Mucosa of rectum (tissue), 2 donors: ENCODE data around the gene NLN.
A peak's percentile ranks its signal among the peaks of the same experiment; 100 is the strongest.

Experiments
- H3K27ac ChIP-seq, 2 donors: one replicate each; pipeline ENCODE4 v1.7.0; 2013; ENCODE audit warnings: inconsistent platforms in 2 of 2, low read depth in 2 of 2, low read length in 2 of 2
- H3K27me3 ChIP-seq, 2 donors: one replicate each; pipeline ENCODE4 v1.7.0; 2013; ENCODE audit warnings: low read length in 2 of 2; ENCODE audit not compliant: control insufficient read depth in 2 of 2, insufficient read depth in 2 of 2
- H3K36me3 ChIP-seq, 2 donors: one replicate each; pipeline ENCODE4 v1.7.0; 2013; ENCODE audit warnings: low read length in 2 of 2; ENCODE audit not compliant: control insufficient read depth in 2 of 2, insufficient read depth in 2 of 2
- H3K4me1 ChIP-seq, 2 donors: one replicate each; pipeline ENCODE4 v1.7.0; 2013; ENCODE audit warnings: low read length in 2 of 2, mild to moderate bottlenecking in 1 of 2; ENCODE audit not compliant: control insufficient read depth in 2 of 2, insufficient read depth in 2 of 2
- H3K4me3 ChIP-seq, 2 donors: one replicate each; pipeline ENCODE4 v1.7.0; 2013; ENCODE audit warnings: low read length in 2 of 2
- H3K9ac ChIP-seq, 2 donors: one replicate each; pipeline ENCODE4 v1.7.0; 2013; ENCODE audit warnings: low read length in 2 of 2, low read depth in 1 of 2, mild to moderate bottlenecking in 1 of 2
- H3K9me3 ChIP-seq, 2 donors: one replicate each; pipeline ENCODE4 v1.7.0; 2013; ENCODE audit warnings: low read length in 2 of 2; ENCODE audit not compliant: control insufficient read depth in 2 of 2
- donor health status: healthy.
- donor health status: Normal muscosa, but diverticular disease.

The NLN gene

DNA sequence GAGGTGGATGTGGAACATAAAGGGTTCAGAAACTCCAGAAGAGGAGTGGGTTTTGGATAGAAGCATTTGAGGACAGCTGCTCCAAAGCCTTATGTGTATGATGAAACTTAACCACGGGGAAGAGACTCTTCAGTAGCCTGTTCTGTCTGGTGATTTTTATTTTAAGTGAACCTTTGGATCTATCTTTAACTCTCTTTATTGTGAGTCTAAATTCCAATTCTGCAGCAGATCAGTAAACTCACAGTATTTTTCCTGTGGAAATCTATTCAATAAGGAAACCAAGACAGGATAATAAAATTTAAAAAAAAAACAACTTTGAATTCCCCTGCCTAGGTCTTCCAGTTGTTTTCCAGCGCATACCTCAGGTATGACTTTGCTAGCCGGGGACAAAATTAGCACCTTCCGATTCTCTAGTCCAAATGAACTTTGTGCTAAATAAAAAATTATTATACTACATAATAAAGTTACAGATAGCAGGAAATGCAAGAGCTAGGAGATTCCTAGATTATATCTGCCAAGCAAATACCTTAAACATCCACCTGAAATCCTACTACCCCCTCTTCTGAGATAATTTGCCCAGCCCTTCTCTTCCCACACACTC lies 101.9 kb downstream of the NLN start:
- no peak overlapping the region for H3K4me3 ChIP-seq
- peaks cover 16 to 29% of the 10 kb centered on the region in 2 donors for H3K4me1 ChIP-seq
- no peaks in the 10 kb centered on the region for H3K9me3 ChIP-seq
- H3K27ac ChIP-seq = peak overlapping the region; percentile 59 to 78
- no peaks in the 10 kb centered on the region for H3K27me3 ChIP-seq
- no peak overlapping the region for H3K9ac ChIP-seq
- no peaks in the 10 kb centered on the region for H3K36me3 ChIP-seq

DNA sequence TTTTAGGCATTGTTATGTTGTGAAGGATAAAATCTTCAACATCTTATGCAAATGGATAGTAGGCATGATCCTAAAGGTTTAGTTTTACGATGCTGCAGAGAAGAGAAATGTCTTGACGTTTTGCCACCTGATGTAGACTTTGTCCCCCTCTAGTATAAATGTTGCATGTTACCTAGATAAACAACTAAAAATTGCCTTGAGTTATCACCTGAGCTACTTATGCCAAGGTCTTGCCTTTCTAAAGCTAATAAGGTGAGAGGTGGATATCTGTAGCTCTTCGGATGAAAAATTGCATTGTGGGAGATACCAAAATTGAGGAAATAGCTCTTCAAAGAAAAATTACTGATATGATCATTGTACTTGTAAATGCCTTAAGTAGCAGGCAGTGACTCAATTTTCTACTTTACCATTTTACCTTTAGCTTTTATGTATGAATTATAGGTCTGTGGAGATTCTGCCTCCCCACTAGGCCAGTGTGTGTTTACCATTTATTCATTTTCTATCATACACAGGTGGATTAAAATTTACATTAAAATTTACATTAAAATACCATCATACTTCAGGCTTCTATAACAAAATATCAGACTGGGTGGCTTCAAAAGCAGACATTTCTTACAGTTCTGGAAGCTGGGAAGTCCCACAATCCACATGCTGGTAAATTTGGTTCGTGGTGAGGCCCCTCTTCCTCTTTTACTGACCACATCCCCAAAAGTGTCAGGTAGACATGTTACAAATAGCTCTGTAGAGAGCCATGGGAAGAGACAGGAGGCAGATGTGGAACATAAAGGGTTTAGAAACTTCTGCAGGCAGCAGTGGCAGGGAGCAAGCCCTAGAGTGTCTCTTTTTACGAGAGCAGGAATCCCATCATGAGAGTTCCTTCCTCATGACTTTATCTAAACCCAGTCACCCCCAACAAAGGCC lies 103.7 kb downstream of the NLN start:
- H3K27me3 ChIP-seq = no peaks in the 10 kb centered on the region
- no peak overlapping the region for H3K27ac ChIP-seq
- no peaks in the 10 kb centered on the region for H3K36me3 ChIP-seq
- no peak overlapping the region for H3K9ac ChIP-seq
- H3K4me3 ChIP-seq = no peak overlapping the region
- H3K9me3 ChIP-seq = no peaks in the 10 kb centered on the region
- peaks cover 11 to 24% of the 10 kb centered on the region in 2 donors for H3K4me1 ChIP-seq

DNA sequence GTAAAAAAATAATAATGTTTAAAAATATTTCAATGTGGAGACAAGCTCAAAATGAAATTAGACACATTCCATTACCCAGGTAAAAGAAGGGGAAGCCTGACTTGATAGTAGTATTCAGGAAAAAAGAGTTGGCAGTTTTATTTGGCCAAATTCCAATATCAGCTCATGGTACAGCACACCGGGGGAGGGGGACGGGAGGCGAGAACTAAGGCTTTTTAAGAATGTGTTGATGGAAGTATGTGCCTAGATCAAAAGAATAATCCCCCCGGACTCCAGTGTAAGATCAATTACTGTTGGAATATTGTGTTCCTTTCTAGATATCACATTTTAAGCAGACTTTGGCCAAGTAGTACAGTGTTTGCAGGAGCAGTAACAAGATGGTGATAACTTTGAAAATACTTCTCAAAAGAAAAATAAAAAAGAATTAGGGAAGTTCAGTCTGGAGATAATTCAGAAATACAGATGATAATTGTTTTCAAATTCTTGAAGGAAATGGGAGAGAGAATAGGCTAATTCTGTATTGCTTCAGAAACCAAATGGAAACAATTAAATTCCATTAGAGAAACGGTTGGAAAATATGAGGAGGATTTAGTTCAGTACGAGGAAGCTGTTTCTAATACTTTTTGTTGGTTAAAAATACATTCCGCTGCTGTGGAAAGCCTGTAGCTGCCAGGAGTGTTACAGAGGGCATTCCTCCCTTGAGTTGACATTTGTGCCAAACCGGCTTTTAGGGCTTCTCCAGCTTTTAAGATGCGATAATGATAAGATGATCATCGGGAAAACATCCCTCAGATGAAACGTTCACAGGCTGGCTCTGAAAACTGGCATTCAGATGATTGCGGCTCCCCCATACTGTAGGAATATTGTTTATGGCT lies 106.3 kb downstream of the NLN start:
- Histone ChIP-seq H3K27ac (no peak overlapping the region), H3K36me3 (no peaks in the 10 kb centered on the region), H3K4me3 (no peak overlapping the region), H3K9me3 (no peaks in the 10 kb centered on the region), H3K27me3 (no peaks in the 10 kb centered on the region), H3K4me1 (peaks cover 7 to 20% of the 10 kb centered on the region in 2 donors), H3K9ac (no peak overlapping the region)

DNA sequence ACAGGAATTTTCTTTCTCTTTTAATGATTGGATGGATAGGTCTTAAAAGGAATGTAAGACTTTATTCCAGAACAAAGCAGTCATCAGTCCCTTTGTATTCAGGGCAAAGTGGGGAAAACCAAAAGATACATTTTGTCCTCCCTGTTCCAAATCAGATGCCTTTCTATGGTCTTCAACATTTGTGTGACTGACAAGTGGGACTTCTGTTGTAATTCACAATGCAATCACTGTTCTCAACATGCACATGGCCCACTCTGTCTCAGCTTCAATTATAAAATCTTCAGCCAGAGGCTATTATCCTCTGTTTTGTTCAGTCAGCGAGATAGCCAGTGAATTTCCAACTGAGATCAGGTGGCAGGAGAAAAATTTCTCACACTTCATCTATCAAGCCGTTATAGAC lies 108.9 kb downstream of the NLN start:
- Histone ChIP-seq H3K27me3 (no peaks in the 10 kb centered on the region), H3K4me3 (no peak overlapping the region), H3K4me1 (peaks cover 0 to 4% of the 10 kb centered on the region in 2 donors), H3K9ac (no peak overlapping the region), H3K9me3 (no peaks in the 10 kb centered on the region), H3K36me3 (no peaks in the 10 kb centered on the region), H3K27ac (no peak overlapping the region)

DNA sequence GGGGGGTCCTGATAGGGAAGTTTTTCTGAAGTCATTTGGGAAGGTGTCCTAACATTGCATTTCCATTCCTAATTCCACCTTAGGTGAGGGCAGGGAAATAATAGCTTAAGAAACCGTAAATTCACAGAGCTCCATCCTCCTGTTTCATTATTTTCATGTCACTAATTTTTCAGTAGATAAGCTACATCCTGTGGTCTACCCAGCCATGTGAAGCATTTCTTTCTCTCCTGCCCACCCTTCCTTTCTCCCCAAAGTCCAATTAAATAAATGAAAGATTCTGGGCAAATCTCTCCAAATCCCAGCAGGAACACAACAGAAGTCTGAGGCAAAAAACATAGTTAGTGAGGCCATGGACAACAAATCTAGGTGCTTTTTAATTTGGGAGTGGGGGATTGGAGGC lies 109.3 kb downstream of the NLN start:
- no peak overlapping the region for H3K27ac ChIP-seq
- no peak overlapping the region for H3K9ac ChIP-seq

DNA sequence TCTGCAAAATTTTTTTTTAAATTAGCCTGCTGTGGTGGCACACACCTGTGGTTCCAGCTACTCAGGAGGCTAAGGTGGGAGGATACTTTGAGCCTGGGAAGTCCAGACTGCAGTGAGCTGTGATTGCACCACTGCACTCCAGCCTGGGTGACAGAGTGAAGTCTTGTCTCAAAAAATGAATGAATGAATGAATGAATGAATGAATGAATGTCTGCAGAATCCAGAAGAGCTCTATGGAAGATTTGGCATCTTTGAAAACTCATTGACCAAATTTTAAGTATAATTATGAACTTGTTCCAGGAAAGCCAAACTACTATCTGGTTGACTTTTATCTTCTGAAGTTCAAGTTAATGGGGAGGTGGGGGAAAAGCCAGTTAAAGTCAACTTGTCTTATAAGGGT lies 110.1 kb downstream of the NLN start:
- no peaks in the 10 kb centered on the region for H3K27me3 ChIP-seq
- H3K4me3 ChIP-seq = no peak overlapping the region
- H3K9me3 ChIP-seq = no peaks in the 10 kb centered on the region
- H3K4me1 ChIP-seq = peaks cover 0 to 3% of the 10 kb centered on the region in 2 donors
- H3K9ac ChIP-seq = no peak overlapping the region
- no peak overlapping the region for H3K27ac ChIP-seq
- H3K36me3 ChIP-seq = no peaks in the 10 kb centered on the region

More for the DNA sequence above, 109.3 kb downstream of the NLN start:
- Histone ChIP-seq H3K9me3 (no peaks in the 10 kb centered on the region), H3K4me1 (peaks cover 0 to 3% of the 10 kb centered on the region in 2 donors), H3K27me3 (no peaks in the 10 kb centered on the region), H3K36me3 (no peaks in the 10 kb centered on the region), H3K4me3 (no peak overlapping the region)

DNA sequence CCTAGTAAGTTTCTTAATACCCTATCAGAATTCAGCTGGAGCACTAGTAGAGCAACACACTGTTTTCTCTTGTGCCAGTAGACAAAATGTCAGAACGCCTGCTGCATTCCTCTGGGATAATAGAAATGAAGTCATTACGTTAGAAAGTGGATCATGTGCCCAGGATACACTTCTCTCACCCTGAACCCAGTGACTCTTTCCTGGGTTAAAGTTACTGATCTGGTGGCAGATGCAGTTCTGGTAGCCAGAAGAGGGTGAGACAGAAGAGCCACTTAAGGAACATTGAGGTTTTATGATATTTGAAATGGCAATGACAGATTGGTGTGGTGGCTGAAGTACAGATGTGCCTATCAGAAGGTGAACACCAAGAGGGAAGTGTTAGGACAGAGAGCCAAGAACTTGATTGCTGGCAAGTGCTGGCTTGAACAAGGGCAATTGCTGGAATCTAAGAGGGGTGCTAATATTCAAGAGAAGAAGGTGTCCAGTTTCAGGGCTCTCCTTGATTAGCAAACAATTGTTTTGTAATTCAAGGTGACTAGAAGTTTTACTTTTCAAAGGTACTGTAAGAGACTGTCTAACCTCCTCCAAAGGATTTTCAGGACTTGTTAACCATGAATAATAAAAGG lies 110.7 kb downstream of the NLN start:
- Histone ChIP-seq H3K27me3 (no peaks in the 10 kb centered on the region), H3K9ac (no peak overlapping the region), H3K27ac (no peak overlapping the region), H3K36me3 (no peaks in the 10 kb centered on the region), H3K9me3 (no peaks in the 10 kb centered on the region), H3K4me3 (no peak overlapping the region), H3K4me1 (peaks cover 0 to 3% of the 10 kb centered on the region in 2 donors)

DNA sequence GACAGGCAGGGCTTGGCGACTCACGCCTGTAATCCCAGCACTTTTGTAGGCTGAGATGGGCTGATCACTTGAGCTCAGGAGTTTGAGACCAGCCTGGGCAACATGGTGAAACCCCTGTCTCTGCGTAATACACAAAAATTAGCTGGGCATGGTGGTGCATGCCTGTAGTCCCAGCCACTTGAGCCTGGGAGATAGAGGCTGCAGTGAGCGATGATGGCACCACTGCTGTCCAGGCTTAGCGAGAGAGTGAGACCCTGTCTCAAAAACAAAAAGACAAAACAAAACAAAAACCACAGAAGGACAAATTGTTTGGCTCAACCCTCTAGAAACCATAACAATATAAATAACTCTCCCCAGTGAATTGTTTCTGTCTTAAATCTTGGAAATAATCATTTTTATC lies 111.8 kb downstream of the NLN start:
- Histone ChIP-seq H3K36me3 (no peaks in the 10 kb centered on the region), H3K9me3 (no peaks in the 10 kb centered on the region), H3K4me1 (peaks cover 0 to 3% of the 10 kb centered on the region in 2 donors), H3K4me3 (no peak overlapping the region), H3K27ac (no peak overlapping the region), H3K9ac (no peak overlapping the region), H3K27me3 (no peaks in the 10 kb centered on the region)

DNA sequence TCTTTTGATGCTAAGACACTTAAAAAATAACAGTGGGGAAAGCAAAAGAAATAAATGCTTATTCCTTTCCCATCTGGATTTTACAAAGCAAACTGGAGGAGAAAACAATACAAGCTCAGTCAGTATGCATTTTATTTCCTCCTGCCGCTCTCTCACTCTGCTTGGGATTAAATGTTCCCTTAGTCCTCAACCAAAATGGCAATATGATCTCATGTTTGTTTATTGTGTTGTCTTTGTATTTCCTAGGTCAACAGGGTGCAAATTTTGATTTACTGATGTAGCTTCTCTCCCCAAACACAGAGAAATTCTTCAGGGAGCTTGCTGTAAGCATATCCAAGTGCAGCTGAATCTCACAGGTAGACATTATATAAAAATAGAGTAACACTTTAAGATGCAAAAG lies 112.3 kb downstream of the NLN start:
- Histone ChIP-seq H3K4me3 (no peak overlapping the region), H3K36me3 (no peaks in the 10 kb centered on the region)

More for the DNA sequence above, 112.3 kb downstream of the NLN start:
- Histone ChIP-seq H3K27ac (no peak overlapping the region), H3K27me3 (no peaks in the 10 kb centered on the region), H3K4me1 (peaks cover 0 to 3% of the 10 kb centered on the region in 2 donors), H3K9ac (no peak overlapping the region), H3K9me3 (no peaks in the 10 kb centered on the region)
